GM23338 (cell line): ENCODE data around the gene TMBIM6. TPM values are rescaled to one million over a fixed set of nuclear protein-coding genes. Genes with fewer than 3 reads are reported as not detected.

ENCODE experiments used
- polyA plus RNA-seq: library from polyadenylated mRNA; unstranded; fragments of >200 nt; fragmentation: Nextera tagmentation; extraction: Ambion mirVana; gene quantifications from 2 replicates; pipeline ENCODE4 v1.2.1, GENCODE V29; 2016
- small RNA-seq: library from RNA; depleted of rRNA; stranded (forward); fragments of <200 nt; gene quantifications from one replicate; pipeline ENCODE3, GENCODE V24; 2014; ENCODE audit warnings: low replicate concordance
- total RNA-seq: library from RNA; depleted of rRNA; stranded (reverse); fragments of >200 nt; shearing (Covaris generic); gene quantifications from 2 replicates; pipeline ENCODE4 v1.2.3, GENCODE V29; 2014; rRNA removed

The TMBIM6 gene
- total and polyA plus RNA-seq, 2 experiments from 2014 or later = 245 to 349 TPM

Small RNA genes within 50 kb of the gene (small RNA-seq; reads per million reads assigned to genes)
- gene AC020612.2 (not detected), gene LSM6P2 (not detected)

Other genes with a start within 250 kb of the TMBIM6 start
- 0.12 and 0.52 TPM in 2 replicates for gene KCNH3, start 202.5 kb upstream of the TMBIM6 start, total RNA-seq
- 0.21 and 0.28 TPM in 2 replicates for gene KCNH3, start 202.5 kb upstream of the TMBIM6 start, polyA plus RNA-seq
- 97.6 and 105 TPM in 2 replicates for gene MCRS1, start 173.4 kb upstream of the TMBIM6 start, total RNA-seq
- 134 and 139 TPM in 2 replicates for gene MCRS1, start 173.4 kb upstream of the TMBIM6 start, polyA plus RNA-seq
- 0.08 and 0.38 TPM in 2 replicates for gene FAM186B, start 135.9 kb upstream of the TMBIM6 start, total RNA-seq
- 0.21 and 0.31 TPM in 2 replicates for gene FAM186B, start 135.9 kb upstream of the TMBIM6 start, polyA plus RNA-seq
- 14.7 and 17.9 TPM in 2 replicates for gene PRPF40B, start 118.0 kb upstream of the TMBIM6 start, total RNA-seq
- gene PRPF40B, start 118.0 kb upstream of the TMBIM6 start, polyA plus RNA-seq = 16.7 and 19.0 TPM in 2 replicates
- gene FMNL3, start 34.2 kb upstream of the TMBIM6 start, total RNA-seq = 17.8 and 32.6 TPM in 2 replicates
- gene FMNL3, start 34.2 kb upstream of the TMBIM6 start, polyA plus RNA-seq = 8.7 and 10.5 TPM in 2 replicates
- gene NCKAP5L, start 86.9 kb downstream of the TMBIM6 start, total RNA-seq = 30.0 and 37.0 TPM in 2 replicates
- 10.2 TPM in 2 replicates for gene NCKAP5L, start 86.9 kb downstream of the TMBIM6 start, polyA plus RNA-seq
- gene BCDIN3D, start 101.5 kb downstream of the TMBIM6 start, total RNA-seq = 1.8 and 2.1 TPM in 2 replicates
- 0.89 and 1.4 TPM in 2 replicates for gene BCDIN3D, start 101.5 kb downstream of the TMBIM6 start, polyA plus RNA-seq
- 0.08 and 2.0 TPM in 2 replicates for gene FAIM2, start 162.3 kb downstream of the TMBIM6 start, total RNA-seq
- 0.61 and 0.83 TPM in 2 replicates for gene FAIM2, start 162.3 kb downstream of the TMBIM6 start, polyA plus RNA-seq
- 0.07 TPM in 1 of 2 replicates, not detected in the other for gene AQP2, start 209.2 kb downstream of the TMBIM6 start, total RNA-seq
- not detected in 2 replicates for gene AQP2, start 209.2 kb downstream of the TMBIM6 start, polyA plus RNA-seq
- gene AQP5, start 220.3 kb downstream of the TMBIM6 start, total RNA-seq = 2.2 and 2.7 TPM in 2 replicates
- 1.1 and 1.3 TPM in 2 replicates for gene AQP5, start 220.3 kb downstream of the TMBIM6 start, polyA plus RNA-seq
- not detected in 2 replicates for gene AQP6, start 231.4 kb downstream of the TMBIM6 start, total RNA-seq
- gene AQP6, start 231.4 kb downstream of the TMBIM6 start, polyA plus RNA-seq = 0.08 TPM in 1 of 2 replicates, not detected in the other